IPS-20b (cell line): ENCODE results near the gene ACAN.

Experiments used
- H3K27ac ChIP-seq: one replicate; pipeline ENCODE4 v1.5.1; 2013; ENCODE audit warnings: low read length
- H3K27me3 ChIP-seq: 2 replicates; pipeline ENCODE4 v1.6.1; 2013; ENCODE audit warnings: mild to moderate bottlenecking, low read length, inconsistent platforms; ENCODE audit not compliant: insufficient read depth
- H3K36me3 ChIP-seq: 2 replicates; pipeline ENCODE4 v1.6.1; 2013; ENCODE audit warnings: low read depth, mild to moderate bottlenecking, inconsistent platforms, low read length, moderate library complexity; ENCODE audit not compliant: insufficient read depth
- H3K4me1 ChIP-seq: 2 replicates; pipeline ENCODE4 v1.6.1; 2013; ENCODE audit warnings: mild to moderate bottlenecking, control low read depth, inconsistent platforms, low read length, moderate library complexity; ENCODE audit not compliant: insufficient read depth
- H3K4me3 ChIP-seq: 2 replicates; pipeline ENCODE4 v1.5.1; 2013; ENCODE audit warnings: mild to moderate bottlenecking, low read length, inconsistent platforms
- H3K9ac ChIP-seq: 2 replicates; pipeline ENCODE4 v1.6.1; 2013; ENCODE audit warnings: low read depth, mild to moderate bottlenecking, inconsistent platforms, low read length, moderate library complexity
- H3K9me3 ChIP-seq: 2 replicates; pipeline ENCODE4 v1.6.1; 2013; ENCODE audit warnings: mild to moderate bottlenecking, low read depth, low read length, inconsistent platforms; ENCODE audit not compliant: insufficient read depth

The ACAN gene

GRCh38 chr15:88832820-88833730, 29.8 kb downstream of the ACAN start:
- Histone ChIP-seq H3K27me3 (no peaks in the 10 kb centered on the region), H3K4me1 (peaks cover 3% of the 10 kb centered on the region; the same call in 1 of the 2 replicates), H3K36me3 (no peaks in the 10 kb centered on the region), H3K4me3 (no peak overlapping the region), H3K27ac (no peak overlapping the region), H3K9me3 (no peaks in the 10 kb centered on the region), H3K9ac (no peak overlapping the region)

- no peaks in the 10 kb centered on the region for H3K9me3 ChIP-seq
- no peaks in the 10 kb centered on the region for H3K27me3 ChIP-seq
- peaks cover 3% of the 10 kb centered on the region; the same call in 1 of the 2 replicates for H3K4me1 ChIP-seq
- no peak overlapping the region for H3K4me3 ChIP-seq
- H3K36me3 ChIP-seq = no peaks in the 10 kb centered on the region
- no peak overlapping the region for H3K9ac ChIP-seq
- no peak overlapping the region for H3K27ac ChIP-seq
Measured at GRCh38 chr15:88833731-88834100, 30.5 kb downstream of the ACAN start.

- Histone ChIP-seq H3K27ac (no peak overlapping the region), H3K36me3 (no peaks in the 10 kb centered on the region), H3K27me3 (no peaks in the 10 kb centered on the region), H3K4me3 (no peak overlapping the region), H3K4me1 (peaks cover 3% of the 10 kb centered on the region; the same call in 1 of the 2 replicates), H3K9me3 (no peaks in the 10 kb centered on the region), H3K9ac (no peak overlapping the region)
Measured at GRCh38 chr15:88834211-88834812, 31.1 kb downstream of the ACAN start.

- no peak overlapping the region for H3K9ac ChIP-seq
- no peaks in the 10 kb centered on the region for H3K36me3 ChIP-seq
- H3K4me3 ChIP-seq = no peak overlapping the region
- no peaks in the 10 kb centered on the region for H3K27me3 ChIP-seq
- H3K4me1 ChIP-seq = peaks cover 3% of the 10 kb centered on the region; the same call in 1 of the 2 replicates
- no peak overlapping the region for H3K27ac ChIP-seq
- no peaks in the 10 kb centered on the region for H3K9me3 ChIP-seq
Measured at GRCh38 chr15:88835119-88835518, 31.9 kb downstream of the ACAN start.

GRCh38 chr15:88835646-88836045, 32.4 kb downstream of the ACAN start:
- Histone ChIP-seq H3K27me3 (no peaks in the 10 kb centered on the region), H3K4me1 (peaks cover 3% of the 10 kb centered on the region; the same call in 1 of the 2 replicates), H3K4me3 (no peak overlapping the region), H3K27ac (no peak overlapping the region), H3K36me3 (no peaks in the 10 kb centered on the region), H3K9ac (no peak overlapping the region), H3K9me3 (no peaks in the 10 kb centered on the region)

GRCh38 chr15:88838667-88839066, 35.4 kb downstream of the ACAN start:
- no peak overlapping the region for H3K9ac ChIP-seq
- no peak overlapping the region for H3K4me3 ChIP-seq
- no peaks in the 10 kb centered on the region for H3K9me3 ChIP-seq
- H3K27ac ChIP-seq = no peak overlapping the region
- H3K36me3 ChIP-seq = no peaks in the 10 kb centered on the region
- H3K4me1 ChIP-seq = peaks cover 3% of the 10 kb centered on the region; the same call in 1 of the 2 replicates
- H3K27me3 ChIP-seq = no peaks in the 10 kb centered on the region

GRCh38 chr15:88839146-88839545, 35.9 kb downstream of the ACAN start:
- H3K36me3 ChIP-seq = no peaks in the 10 kb centered on the region

GRCh38 chr15:88839961-88840360, 36.7 kb downstream of the ACAN start:
- Histone ChIP-seq H3K9me3 (no peaks in the 10 kb centered on the region), H3K36me3 (no peaks in the 10 kb centered on the region), H3K27ac (no peak overlapping the region), H3K4me1 (no peaks in the 10 kb centered on the region), H3K4me3 (no peak overlapping the region), H3K27me3 (no peaks in the 10 kb centered on the region), H3K9ac (no peak overlapping the region)

More at GRCh38 chr15:88839146-88839545, 35.9 kb downstream of the ACAN start:
- Histone ChIP-seq H3K4me1 (peaks cover 3% of the 10 kb centered on the region; the same call in 1 of the 2 replicates), H3K9ac (no peak overlapping the region), H3K27me3 (no peaks in the 10 kb centered on the region), H3K27ac (no peak overlapping the region), H3K4me3 (no peak overlapping the region), H3K9me3 (no peaks in the 10 kb centered on the region)

- no peaks in the 10 kb centered on the region for H3K36me3 ChIP-seq
- no peaks in the 10 kb centered on the region for H3K4me1 ChIP-seq
- H3K4me3 ChIP-seq = no peak overlapping the region
- H3K9me3 ChIP-seq = no peaks in the 10 kb centered on the region
- no peak overlapping the region for H3K27ac ChIP-seq
- H3K27me3 ChIP-seq = no peaks in the 10 kb centered on the region
- no peak overlapping the region for H3K9ac ChIP-seq
Measured at GRCh38 chr15:88841236-88841635, 38.0 kb downstream of the ACAN start.

GRCh38 chr15:88842156-88842555, 38.9 kb downstream of the ACAN start:
- Histone ChIP-seq H3K4me3 (no peak overlapping the region), H3K27ac (no peak overlapping the region), H3K9me3 (no peaks in the 10 kb centered on the region), H3K36me3 (no peaks in the 10 kb centered on the region), H3K27me3 (no peaks in the 10 kb centered on the region), H3K9ac (no peak overlapping the region), H3K4me1 (no peaks in the 10 kb centered on the region)

GRCh38 chr15:88843334-88843733, 40.1 kb downstream of the ACAN start:
- Histone ChIP-seq H3K4me3 (no peak overlapping the region), H3K4me1 (no peaks in the 10 kb centered on the region), H3K27ac (no peak overlapping the region), H3K27me3 (no peaks in the 10 kb centered on the region), H3K9ac (no peak overlapping the region), H3K9me3 (no peaks in the 10 kb centered on the region), H3K36me3 (no peaks in the 10 kb centered on the region)
